Natural killer cell treated with Interleukin-12 subunit alpha and Interleukin-12 subunit beta and Interleukin-15 and Interleukin-18, amount 100 ng/mL, for 72 hours (primary cell): ENCODE data around the gene CLCN5. TPM values are rescaled to one million over a fixed set of nuclear protein-coding genes. Genes with fewer than 3 reads are reported as not detected.

Source experiments
- ATAC-seq, 2 donors: fragments of 150-1000 bp; cut with Tn5 transposase in 1 of 2; sonication (Bioruptor Pico), chemical (Tn5 transposase) in 1 of 2; 2 replicates each; pipeline ENCODE4 v1.10.0; 2021
- DNase-seq: peaks from one replicate; pipeline ENCODE4 v3.0.0; 2022; ENCODE audit warnings: low spot score
- H3K27ac Mint-ChIP-seq, 2 donors: 1 replicate in 1 of 2; 2 replicates in 1 of 2; pipeline ENCODE4 v1.8.0; 2022; ENCODE audit warnings: mixed read lengths in 2 of 2, mild to moderate bottlenecking in 1 of 2, moderate library complexity in 1 of 2
- H3K27me3 Mint-ChIP-seq, 2 donors: 1 replicate in 1 of 2; 2 replicates in 1 of 2; pipeline ENCODE4 v1.8.0; 2022; ENCODE audit warnings: mixed read lengths in 2 of 2
- H3K36me3 Mint-ChIP-seq: one replicate; pipeline ENCODE4 v1.8.0; 2022; ENCODE audit warnings: mixed read lengths
- H3K4me1 Mint-ChIP-seq, 2 donors: 1 replicate in 1 of 2; 2 replicates in 1 of 2; pipeline ENCODE4 v1.8.0; 2022; ENCODE audit warnings: low read depth in 2 of 2, mixed read lengths in 2 of 2, mild to moderate bottlenecking in 1 of 2
- H3K4me3 Mint-ChIP-seq: one replicate; pipeline ENCODE4 v1.8.0; 2022; ENCODE audit warnings: mixed read lengths
- H3K9me3 Mint-ChIP-seq: 2 replicates; pipeline ENCODE4 v1.8.0; 2022; ENCODE audit warnings: mixed read lengths
- total RNA-seq, 2 donors: library from RNA; stranded (reverse); gene quantifications; one replicate each; pipeline ENCODE4 v1.2.3, GENCODE V29; 2022

Gene CLCN5
- total RNA-seq, 2 donors from 2014 or later = 3.8 to 6.2 TPM

DNA sequence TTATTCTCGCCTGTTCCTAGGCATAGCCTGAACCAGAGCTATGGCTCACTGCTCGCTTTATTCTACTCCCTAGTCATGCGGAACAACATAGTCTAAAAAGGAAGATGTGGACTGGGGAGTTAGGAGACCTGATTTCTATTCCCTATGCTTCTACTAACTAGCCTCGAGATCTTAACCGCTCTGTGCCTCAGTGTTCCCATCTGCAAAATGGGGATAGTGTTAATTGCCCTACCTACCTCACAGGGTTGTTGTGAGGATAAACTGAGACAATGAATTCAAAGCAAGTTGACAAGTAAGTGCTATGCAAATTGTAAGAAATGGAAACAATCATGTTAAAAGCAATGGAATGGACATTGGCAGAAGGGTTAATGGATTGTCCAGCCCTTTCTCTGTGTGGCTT, 176.4 kb downstream of the CLCN5 start:
- no peak overlapping the region for H3K27ac Mint-ChIP-seq
- H3K27me3 Mint-ChIP-seq = no peaks in the 10 kb centered on the region
- H3K9me3 Mint-ChIP-seq = no peaks in the 10 kb centered on the region
- no peak overlapping the region for H3K4me3 Mint-ChIP-seq
- H3K36me3 Mint-ChIP-seq = no peaks in the 10 kb centered on the region
- peaks cover 0 to 6% of the 10 kb centered on the region in 2 donors for H3K4me1 Mint-ChIP-seq
- ATAC-seq (no peak), DNase-seq (no peak)

DNA sequence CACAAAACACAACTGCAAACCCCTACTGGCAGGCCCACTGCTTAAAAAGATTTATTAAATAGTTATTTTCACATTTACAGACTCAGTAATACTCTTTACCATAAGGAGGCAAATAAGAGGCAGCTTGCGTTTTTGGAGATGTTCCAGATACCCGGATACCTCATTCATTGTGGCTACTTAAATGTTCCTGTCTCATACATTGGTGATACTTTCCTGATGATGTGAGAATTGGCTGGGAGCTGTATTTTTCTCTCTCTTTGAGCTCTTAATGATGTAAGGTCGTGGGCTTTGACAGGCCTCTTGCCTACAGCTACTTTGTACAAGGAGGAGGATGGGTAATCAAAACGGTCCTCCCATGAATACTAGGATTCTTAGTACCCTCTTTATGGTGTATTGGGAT, 176.9 kb downstream of the CLCN5 start:
- no peak for ATAC-seq
- no peak for DNase-seq
- no peaks in the 10 kb centered on the region for H3K27me3 Mint-ChIP-seq
- H3K4me1 Mint-ChIP-seq = peaks cover 0 to 6% of the 10 kb centered on the region in 2 donors
- no peaks in the 10 kb centered on the region for H3K9me3 Mint-ChIP-seq
- H3K36me3 Mint-ChIP-seq = no peaks in the 10 kb centered on the region
- no peak overlapping the region for H3K27ac Mint-ChIP-seq
- no peak overlapping the region for H3K4me3 Mint-ChIP-seq

GRCh38 chrX:50100188-50100587, 177.8 kb downstream of the CLCN5 start:
- no peak for DNase-seq
- H3K4me3 Mint-ChIP-seq = no peak overlapping the region
- no peak for ATAC-seq
- H3K4me1 Mint-ChIP-seq = peaks cover 0 to 6% of the 10 kb centered on the region in 2 donors
- H3K36me3 Mint-ChIP-seq = no peaks in the 10 kb centered on the region
- H3K27me3 Mint-ChIP-seq = peaks cover 0 to 3% of the 10 kb centered on the region in 2 donors
- no peaks in the 10 kb centered on the region for H3K9me3 Mint-ChIP-seq
- no peak overlapping the region for H3K27ac Mint-ChIP-seq

DNA sequence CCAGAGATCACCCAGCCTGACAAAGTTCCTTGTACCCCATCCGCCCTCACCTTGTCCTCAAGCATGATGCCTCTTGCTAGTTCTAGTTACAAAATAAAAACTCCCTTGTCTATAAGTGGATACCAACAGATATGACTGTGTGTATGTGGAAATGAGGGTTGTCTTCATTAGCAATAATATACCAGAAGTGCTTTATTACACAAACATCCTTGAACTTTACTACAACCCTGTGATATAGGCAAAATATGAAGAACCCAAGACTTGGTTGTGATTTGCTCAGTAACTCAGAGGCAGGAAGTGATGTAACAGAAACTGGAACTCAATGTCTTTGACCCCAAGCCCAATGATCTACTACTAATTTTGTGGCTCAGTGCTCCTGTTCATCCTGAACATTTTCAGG, 180.8 kb downstream of the CLCN5 start:
- peak overlapping the region in 1 of 2 donors; percentile 43 for H3K27ac Mint-ChIP-seq
- H3K4me1 Mint-ChIP-seq = peaks cover 0 to 14% of the 10 kb centered on the region in 2 donors
- H3K4me3 Mint-ChIP-seq = no peak overlapping the region
- H3K36me3 Mint-ChIP-seq = no peaks in the 10 kb centered on the region
- no peaks in the 10 kb centered on the region for H3K9me3 Mint-ChIP-seq
- H3K27me3 Mint-ChIP-seq = peaks cover 0 to 7% of the 10 kb centered on the region in 2 donors
- ATAC-seq (no peak), DNase-seq (no peak)

DNA sequence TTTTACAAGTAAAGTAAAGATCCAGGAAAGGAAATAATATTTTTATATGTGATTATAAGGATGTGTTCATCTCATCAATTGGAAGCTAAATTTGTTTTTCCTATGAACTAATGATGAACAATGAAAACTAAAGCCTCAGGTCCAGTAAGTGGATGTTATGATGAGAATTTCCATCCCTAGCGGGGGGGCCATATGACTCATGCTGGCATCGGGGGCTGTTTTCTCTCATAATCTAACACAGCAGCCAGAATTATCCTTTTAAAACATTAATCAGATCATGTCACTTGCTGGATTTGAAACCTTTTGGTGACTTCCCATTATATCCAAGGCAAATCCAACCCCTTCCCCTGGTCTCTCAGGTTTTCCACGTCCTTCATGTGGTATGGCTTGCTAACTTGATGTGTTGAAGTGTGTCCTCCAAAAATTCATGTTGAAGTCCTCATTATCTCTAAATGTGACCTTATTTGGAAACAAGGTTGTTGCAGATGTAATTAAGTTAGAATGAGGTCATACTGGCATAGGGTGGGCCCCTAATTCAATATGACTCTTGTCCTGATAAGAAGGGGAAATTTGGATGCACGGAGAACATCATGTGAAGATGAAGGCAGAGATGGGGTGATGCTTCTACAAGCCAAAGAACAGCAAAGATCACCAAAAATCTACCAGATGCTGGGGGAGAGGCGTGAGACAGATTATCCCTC, 181.6 kb downstream of the CLCN5 start:
- no peaks in the 10 kb centered on the region for H3K36me3 Mint-ChIP-seq
- DNase-seq = no peak
- no peak overlapping the region for H3K4me3 Mint-ChIP-seq
- H3K4me1 Mint-ChIP-seq = peaks cover 0 to 14% of the 10 kb centered on the region in 2 donors
- peaks cover 0 to 7% of the 10 kb centered on the region in 2 donors for H3K27me3 Mint-ChIP-seq
- ATAC-seq = no peak
- no peaks in the 10 kb centered on the region for H3K9me3 Mint-ChIP-seq
- no peak overlapping the region for H3K27ac Mint-ChIP-seq

DNA sequence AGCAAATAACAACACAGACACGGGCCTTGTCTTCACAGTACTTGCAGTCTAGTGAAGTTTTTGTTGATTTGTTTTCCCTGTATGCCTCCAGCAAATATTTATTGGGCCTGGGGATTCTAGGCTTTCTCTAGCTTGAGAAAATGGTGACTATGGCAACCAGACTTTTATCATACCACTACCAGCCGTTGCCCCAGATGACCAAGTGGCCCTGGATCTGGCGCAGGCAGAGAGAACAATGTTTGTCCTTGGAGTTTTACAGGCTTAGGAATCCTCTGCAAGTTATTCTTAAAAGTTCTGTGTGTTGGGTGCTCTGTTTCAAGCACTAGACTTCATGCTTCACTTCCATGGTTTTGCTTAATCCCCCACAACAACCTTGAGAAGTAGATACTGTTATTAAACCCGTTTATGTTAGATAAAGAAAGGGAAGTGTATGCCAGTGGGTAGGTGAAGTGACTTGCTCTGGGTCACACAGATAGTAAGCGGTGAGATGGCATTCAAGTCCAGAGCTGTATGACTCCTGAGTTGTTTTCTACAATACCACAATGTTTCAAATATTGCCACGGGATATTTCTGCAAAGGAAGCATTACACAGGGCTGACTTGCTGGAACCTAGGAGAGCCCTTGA, 183.8 kb downstream of the CLCN5 start:
- ATAC-seq (no peak), DNase-seq (no peak)
- H3K27me3 Mint-ChIP-seq = peaks cover 0 to 9% of the 10 kb centered on the region in 2 donors
- H3K36me3 Mint-ChIP-seq = no peaks in the 10 kb centered on the region
- peaks cover 0 to 14% of the 10 kb centered on the region in 2 donors for H3K4me1 Mint-ChIP-seq
- no peak overlapping the region for H3K4me3 Mint-ChIP-seq
- no peak overlapping the region for H3K27ac Mint-ChIP-seq
- no peaks in the 10 kb centered on the region for H3K9me3 Mint-ChIP-seq

DNA sequence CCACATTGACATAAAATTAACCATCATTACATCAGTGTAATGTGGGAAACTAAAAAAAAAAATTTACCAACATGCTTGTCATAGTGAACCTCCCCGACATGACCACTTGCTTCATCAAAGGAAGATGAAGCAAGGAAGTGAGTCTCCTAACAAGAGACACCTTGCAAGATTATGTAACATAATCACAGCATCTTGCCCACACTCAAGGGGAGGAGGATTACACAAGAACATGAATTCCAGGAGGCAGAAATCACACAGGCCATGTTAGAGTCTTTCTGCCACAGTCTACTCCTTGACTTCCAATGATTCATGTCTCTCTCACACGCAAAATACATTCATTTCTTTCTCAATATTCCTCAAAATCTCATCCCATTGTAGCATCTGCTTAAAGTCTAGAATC, 185.1 kb downstream of the CLCN5 start:
- ATAC-seq = peak in 1 of 2 donors; percentile 71
- DNase-seq = no peak
- Mint-ChIP-seq H3K4me1 (peaks cover 0 to 14% of the 10 kb centered on the region in 2 donors), H3K36me3 (no peaks in the 10 kb centered on the region), H3K27me3 (peaks cover 0 to 13% of the 10 kb centered on the region in 2 donors), H3K9me3 (no peaks in the 10 kb centered on the region), H3K4me3 (no peak overlapping the region), H3K27ac (no peak overlapping the region)

DNA sequence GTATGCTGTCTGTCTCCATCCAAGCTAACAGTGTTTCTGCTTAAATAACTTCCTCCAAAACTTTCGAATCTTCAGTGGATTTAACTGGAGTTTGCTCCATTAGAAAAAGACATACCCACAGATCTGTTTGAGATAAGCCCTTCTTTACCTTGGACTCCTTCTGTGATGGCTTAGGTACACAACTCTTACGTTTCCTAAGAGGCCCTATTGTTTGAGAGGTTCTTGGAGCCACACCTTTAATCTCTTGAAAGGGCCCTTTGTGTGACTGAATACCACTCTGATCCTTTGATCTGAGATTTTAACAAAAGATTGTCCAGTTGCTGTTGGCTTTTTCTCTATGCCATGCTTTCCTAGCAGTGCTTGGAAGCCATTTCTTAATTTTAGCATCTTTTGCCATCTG, 185.9 kb downstream of the CLCN5 start:
- no peaks in the 10 kb centered on the region for H3K36me3 Mint-ChIP-seq
- ATAC-seq = no peak
- no peak overlapping the region for H3K27ac Mint-ChIP-seq
- H3K4me3 Mint-ChIP-seq = no peak overlapping the region
- H3K4me1 Mint-ChIP-seq = peaks cover 0 to 11% of the 10 kb centered on the region in 2 donors
- no peaks in the 10 kb centered on the region for H3K9me3 Mint-ChIP-seq
- DNase-seq = no peak
- H3K27me3 Mint-ChIP-seq = peaks cover 0 to 13% of the 10 kb centered on the region in 2 donors

DNA sequence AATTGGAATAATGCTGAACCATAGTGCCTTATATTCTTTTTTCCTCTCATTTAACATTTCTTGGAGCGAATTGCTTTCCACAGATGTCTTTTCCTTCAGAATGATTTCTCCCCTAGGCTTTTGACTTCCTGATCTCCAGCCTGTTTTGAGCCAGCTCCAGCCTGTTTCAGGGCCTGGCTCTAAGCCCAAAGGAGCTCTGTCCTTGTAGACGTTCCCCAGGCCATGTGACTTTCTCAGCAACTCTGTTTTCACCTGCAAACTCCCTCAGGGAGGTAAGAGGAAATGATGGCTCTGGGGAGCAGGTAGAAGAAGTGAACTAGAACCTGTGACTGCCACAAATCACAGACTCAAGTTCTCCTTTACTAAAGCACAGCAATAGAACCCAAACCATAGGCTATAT, 189.3 kb downstream of the CLCN5 start:
- no peaks in the 10 kb centered on the region for H3K36me3 Mint-ChIP-seq
- peaks cover 0 to 19% of the 10 kb centered on the region in 2 donors for H3K27me3 Mint-ChIP-seq
- H3K4me1 Mint-ChIP-seq = peaks cover 0 to 6% of the 10 kb centered on the region in 2 donors
- DNase-seq = no peak
- H3K9me3 Mint-ChIP-seq = no peaks in the 10 kb centered on the region
- H3K27ac Mint-ChIP-seq = no peak overlapping the region
- H3K4me3 Mint-ChIP-seq = no peak overlapping the region
- ATAC-seq = no peak

DNA sequence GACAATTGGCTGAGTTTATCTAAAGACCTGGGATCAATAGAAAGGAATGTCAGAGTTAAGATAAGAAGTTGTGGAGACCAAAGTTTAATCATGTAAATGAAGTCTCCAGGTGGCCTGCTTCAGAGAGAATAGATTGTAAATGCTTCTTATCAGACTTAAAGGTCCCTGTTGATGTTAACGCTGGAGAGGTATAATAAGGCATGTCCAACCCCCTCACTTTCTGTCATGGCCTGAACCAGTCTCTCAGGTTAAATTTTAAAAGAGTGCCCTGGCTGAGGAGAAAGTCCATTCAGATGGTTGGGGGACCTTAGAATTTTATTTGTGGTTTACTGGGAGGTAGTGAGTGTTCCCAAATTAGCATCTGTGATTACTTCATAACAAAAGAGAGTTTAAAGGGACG, 191.7 kb downstream of the CLCN5 start:
- Mint-ChIP-seq H3K4me1 (no peaks in the 10 kb centered on the region), H3K4me3 (no peak overlapping the region), H3K36me3 (no peaks in the 10 kb centered on the region), H3K27me3 (peaks cover 0 to 18% of the 10 kb centered on the region in 2 donors), H3K27ac (no peak overlapping the region), H3K9me3 (no peaks in the 10 kb centered on the region)
- DNase-seq = no peak
- ATAC-seq = no peak

- H3K4me1 Mint-ChIP-seq = no peaks in the 10 kb centered on the region
- no peak overlapping the region for H3K4me3 Mint-ChIP-seq
- ATAC-seq (no peak), DNase-seq (no peak)
- H3K36me3 Mint-ChIP-seq = no peaks in the 10 kb centered on the region
- H3K27ac Mint-ChIP-seq = no peak overlapping the region
- peaks cover 0 to 24% of the 10 kb centered on the region in 2 donors for H3K27me3 Mint-ChIP-seq
- H3K9me3 Mint-ChIP-seq = no peaks in the 10 kb centered on the region
These were observed 193.6 kb downstream of the CLCN5 start for GRCh38 chrX:50115973-50116372.

GRCh38 chrX:50117476-50117875, 195.1 kb downstream of the CLCN5 start:
- no peak overlapping the region for H3K27ac Mint-ChIP-seq
- no peaks in the 10 kb centered on the region for H3K36me3 Mint-ChIP-seq
- H3K4me3 Mint-ChIP-seq = no peak overlapping the region
- H3K27me3 Mint-ChIP-seq = peaks cover 6 to 24% of the 10 kb centered on the region in 2 donors
- no peaks in the 10 kb centered on the region for H3K4me1 Mint-ChIP-seq
- ATAC-seq (no peak), DNase-seq (no peak)
- no peaks in the 10 kb centered on the region for H3K9me3 Mint-ChIP-seq

- Mint-ChIP-seq H3K27me3 (peaks cover 6 to 27% of the 10 kb centered on the region in 2 donors), H3K27ac (no peak overlapping the region), H3K4me3 (no peak overlapping the region), H3K36me3 (no peaks in the 10 kb centered on the region), H3K4me1 (no peaks in the 10 kb centered on the region), H3K9me3 (no peaks in the 10 kb centered on the region)
- DNase-seq (no peak), ATAC-seq (no peak)
These were observed 203.1 kb downstream of the CLCN5 start for GRCh38 chrX:50125480-50125879.

DNA sequence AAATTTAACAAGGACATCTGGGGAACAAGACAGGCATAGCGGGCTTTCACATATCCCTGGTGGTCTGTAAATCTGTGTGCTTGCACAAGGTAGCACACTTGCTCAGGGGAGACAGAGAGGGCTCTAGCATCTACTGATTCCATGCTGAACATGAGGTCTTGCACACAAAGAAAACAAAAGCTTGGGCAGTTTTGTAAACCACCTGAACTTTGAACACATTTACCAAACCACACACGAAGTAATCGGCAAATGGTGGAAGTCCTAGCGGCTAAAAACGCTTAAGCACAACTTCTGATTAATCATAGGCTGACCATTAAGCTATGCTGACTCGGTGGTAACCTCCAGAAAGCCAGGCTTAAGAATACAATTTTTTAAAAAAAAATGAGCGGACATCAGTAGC, 225.6 kb downstream of the CLCN5 start:
- H3K27ac Mint-ChIP-seq = no peak overlapping the region
- H3K9me3 Mint-ChIP-seq = no peaks in the 10 kb centered on the region
- ATAC-seq = no peak
- no peaks in the 10 kb centered on the region for H3K4me1 Mint-ChIP-seq
- H3K36me3 Mint-ChIP-seq = no peaks in the 10 kb centered on the region
- H3K4me3 Mint-ChIP-seq = no peak overlapping the region
- no peak for DNase-seq
- H3K27me3 Mint-ChIP-seq = peaks cover 0 to 4% of the 10 kb centered on the region in 2 donors
